A549 (cell line): ENCODE measurements around the gene NGB. TPM values are rescaled to one million over a fixed set of nuclear protein-coding genes. Genes with fewer than 3 reads are reported as not detected.
A peak's percentile ranks its signal among the peaks of the same experiment; 100 is the strongest.

Source experiments
- ATAC-seq, 2 experiments: fragments of 200-7000 bp in 1 of 2; fragments of >200 bp in 1 of 2; cut with Nextera tagmentation in 1 of 2; cut with Tn5 transposase in 1 of 2; 3 replicates each; pipeline versions ENCODE4 v1.8.0 to v1.9.1; 2018 to 2020; ENCODE audit warnings: mild to moderate bottlenecking in 1 of 2, moderate library complexity in 1 of 2
- CTCF ChIA-PET: fragments of 300-600 bp; sonication (Branson Sonifier 250); formaldehyde crosslinking; extraction: SDS; loops from one replicate; lab custom pipeline; 2021; ENCODE audit warnings: antibody characterized with exemption, inconsistent platforms; lab: Yijun Ruan, JAX
- POLR2A ChIA-PET: fragments of 350-600 bp; formaldehyde crosslinking; extraction: SDS; loops from one replicate; lab custom pipeline; 2021; ENCODE audit warnings: antibody characterized with exemption, inconsistent platforms; lab: Yijun Ruan, JAX
- DNase-seq, 2 experiments: peaks; one replicate each; pipeline versions ENCODE4 v3.0.0 to v3.0.0-alpha.2; 2011 to 2016; ENCODE audit warnings: low read depth in 1 of 2, low spot score in 1 of 2
- FAIRE-seq: peaks from 2 replicates; lab custom pipeline; 2011; peaks lifted over from hg19 to GRCh38; lab: Jason Lieb, UNC
- H3K27ac ChIP-seq, 2 experiments: fragments of >200 bp; sonication (Bioruptor Twin); formaldehyde crosslinking; 3 replicates each; pipeline ENCODE4 v1.5.1; 2016 to 2017
- H3K4me1 ChIP-seq: fragments of >200 bp; sonication (Bioruptor Twin); formaldehyde crosslinking; 3 replicates; pipeline ENCODE4 v1.6.1; 2016
- H3K4me2 ChIP-seq: fragments of >200 bp; sonication (Bioruptor Twin); formaldehyde crosslinking; 3 replicates; pipeline ENCODE4 v1.6.1; 2016
- H3K4me3 ChIP-seq: fragments of >200 bp; sonication (Bioruptor Twin); formaldehyde crosslinking; 3 replicates; pipeline ENCODE4 v1.5.1; 2016
- H3K9me3 ChIP-seq: fragments of >200 bp; sonication (Bioruptor Twin); formaldehyde crosslinking; 3 replicates; pipeline ENCODE4 v1.6.1; 2016
- BHLHE40 ChIP-seq: IDR thresholded peaks from 2 replicates; pipeline ENCODE4 v1.6.1; 2012; ENCODE audit warnings: low read depth, low read length, inconsistent platforms
- CBX2 ChIP-seq: fragments of 200-600 bp; sonication (generic); IDR thresholded peaks from 2 replicates; pipeline ENCODE4 v1.6.1; 2016; ENCODE audit warnings: low read depth, mild to moderate bottlenecking, borderline replicate concordance
- CBX8 ChIP-seq: fragments of 200-600 bp; sonication (generic); IDR thresholded peaks from 2 replicates; pipeline ENCODE4 v1.6.1; 2016
- CEBPB ChIP-seq, 2 experiments: fragments of >200 bp in 1 of 2; sonication (Bioruptor Twin) in 1 of 2; formaldehyde crosslinking in 1 of 2; IDR thresholded peaks; 2 replicates each; pipeline ENCODE4 v1.6.1; 2012 to 2016
- CHD2 ChIP-seq: fragments of 150-350 bp; IDR thresholded peaks from 2 replicates; pipeline ENCODE4 v1.6.1; 2014; ENCODE audit warnings: low read length; ENCODE audit not compliant: partially characterized antibody
- CHD4 ChIP-seq: fragments of 200-600 bp; sonication (generic); IDR thresholded peaks from 2 replicates; pipeline ENCODE4 v1.6.1; 2016; ENCODE audit warnings: antibody characterized with exemption, mild to moderate bottlenecking, borderline replicate concordance
- EHMT2 ChIP-seq: fragments of 200-600 bp; sonication (generic); IDR thresholded peaks from 2 replicates; pipeline ENCODE4 v1.6.1; 2016; ENCODE audit warnings: antibody characterized with exemption, low read depth, mild to moderate bottlenecking, moderate library complexity
- FOSL2 ChIP-seq, 2 experiments: fragments of 450-650 bp in 1 of 2; fragments of >200 bp in 1 of 2; sonication (Bioruptor Twin) in 1 of 2; formaldehyde crosslinking; IDR thresholded peaks; 2 replicates each; pipeline versions ENCODE4 v1.5.0 to v1.6.1; 2016 to 2020; ENCODE audit warnings: mild to moderate bottlenecking in 1 of 2, moderate library complexity in 1 of 2
- FOXS1 ChIP-seq: fragments of 250-450 bp; sonication (Bioruptor Pico); IDR thresholded peaks from 2 replicates; pipeline ENCODE4 v1.5.0; 2020; ENCODE audit warnings: mild to moderate bottlenecking, moderate library complexity
- GATA3 ChIP-seq: IDR thresholded peaks from 2 replicates; pipeline ENCODE4 v1.6.1; 2012; ENCODE audit warnings: borderline replicate concordance
- HDAC2 ChIP-seq: fragments of 200-600 bp; sonication (generic); IDR thresholded peaks from 2 replicates; pipeline ENCODE4 v1.6.1; 2016
- HOXB13 ChIP-seq: fragments of 250-450 bp; sonication (Bioruptor Pico); IDR thresholded peaks from 2 replicates; pipeline ENCODE4 v1.5.0; 2020; ENCODE audit warnings: low read depth, mild to moderate bottlenecking, moderate library complexity
- HOXB5 ChIP-seq: fragments of 250-450 bp; sonication (Bioruptor Pico); IDR thresholded peaks from 2 replicates; pipeline ENCODE4 v1.5.0; 2020; ENCODE audit warnings: mild to moderate bottlenecking, moderate library complexity
- MAFK ChIP-seq: fragments of 450-650 bp; IDR thresholded peaks from 2 replicates; pipeline ENCODE4 v1.6.1; 2014; ENCODE audit not compliant: partially characterized antibody
- MAZ ChIP-seq: fragments of 150-350 bp; IDR thresholded peaks from 2 replicates; pipeline ENCODE4 v1.6.1; 2014; ENCODE audit warnings: antibody characterized with exemption, low read depth, low read length, borderline replicate concordance
- MYC ChIP-seq: IDR thresholded peaks from 2 replicates; pipeline ENCODE4 v1.6.1; 2012; ENCODE audit warnings: mild to moderate bottlenecking, inconsistent platforms, low read length, improper control_type of control experiment, borderline replicate concordance
- PHF8 ChIP-seq: fragments of 200-600 bp; sonication (generic); IDR thresholded peaks from 2 replicates; pipeline ENCODE4 v1.6.1; 2016; ENCODE audit warnings: low read depth, mild to moderate bottlenecking, antibody characterized with exemption, moderate library complexity, borderline replicate concordance
- POLR2AphosphoS2 ChIP-seq: conservative IDR thresholded peaks from 2 replicates; pipeline ENCODE4 v1.6.1; 2012; ENCODE audit warnings: low read length, improper control_type of control experiment, inconsistent platforms
- RARB ChIP-seq: fragments of 250-450 bp; sonication (Bioruptor Pico); IDR thresholded peaks from 2 replicates; pipeline ENCODE4 v1.8.0; 2021; ENCODE audit warnings: mild to moderate bottlenecking, moderate library complexity
- TFCP2L1 ChIP-seq: fragments of 250-450 bp; sonication (Bioruptor Pico); IDR thresholded peaks from 2 replicates; pipeline ENCODE4 v1.5.0; 2021; ENCODE audit warnings: mild to moderate bottlenecking
- TP53 ChIP-seq: fragments of 250-450 bp; sonication (Bioruptor Pico); IDR thresholded peaks from 2 replicates; pipeline ENCODE4 v1.5.0; 2021; ENCODE audit warnings: mild to moderate bottlenecking, moderate library complexity
- ZC3H11A ChIP-seq: fragments of 450-650 bp; IDR thresholded peaks from 2 replicates; pipeline ENCODE4 v1.6.1; 2014; ENCODE audit warnings: antibody characterized with exemption, mild to moderate bottlenecking
- ZNF302 ChIP-seq: fragments of 250-450 bp; sonication (Bioruptor Pico); IDR thresholded peaks from 2 replicates; pipeline ENCODE4 v1.9.0; 2021; ENCODE audit warnings: inconsistent platforms, mild to moderate bottlenecking, moderate library complexity
- ZSCAN20 ChIP-seq: fragments of 250-450 bp; sonication (Bioruptor Pico); IDR thresholded peaks from 2 replicates; pipeline ENCODE4 v1.8.0; 2022; ENCODE audit warnings: mild to moderate bottlenecking, moderate library complexity
- WGBS: methylation state at CpG from one replicate; pipeline ENCODE4 v1.1.6; 2017; ENCODE audit errors: missing lambda C conversion rate; 5-methylcytosine and 5-hydroxymethylcytosine counted together
- polyA plus RNA-seq, 4 experiments: library from polyadenylated mRNA; depleted of rRNA in 3 of 4; stranded (reverse); fragments of >200 nt; fragmentation: RNase III in 1 of 4; extraction: RNeasy Plus Mini Kit Qiagen cat#74134 plus additional on column Dnase treatment in 1 of 4; gene quantifications; 2 replicates in 3 of 4; 3 replicates in 1 of 4; pipeline ENCODE4 v1.2.3, GENCODE V29; 2011 to 2017
- TF ChIP-seq, protein P1 (sequence below): IDR thresholded peaks from 2 replicates; pipeline ENCODE4 v1.6.1; 2012; ENCODE audit warnings: low read depth, borderline replicate concordance
- TF ChIP-seq, protein P2 (sequence below): fragments of 150-350 bp; IDR thresholded peaks from 2 replicates; pipeline ENCODE4 v1.6.1; 2014; ENCODE audit warnings: low read depth, mild to moderate bottlenecking, low read length
- TF ChIP-seq, protein P3 (sequence below): fragments of 250-450 bp; sonication (Bioruptor Pico); IDR thresholded peaks from 2 replicates; pipeline ENCODE4 v1.5.0; 2020; ENCODE audit warnings: low read depth, mild to moderate bottlenecking, moderate library complexity
- TF ChIP-seq, protein P4 (sequence below): fragments of >200 bp; sonication (Bioruptor Twin); formaldehyde crosslinking; IDR thresholded peaks from 3 replicates; pipeline ENCODE4 v1.5.1; 2016
- TF ChIP-seq, protein P5 (sequence below): IDR thresholded peaks from 2 replicates; pipeline ENCODE4 v1.6.1; 2012
- TF ChIP-seq, protein P6 (sequence below): fragments of >200 bp; sonication (Bioruptor Twin); formaldehyde crosslinking; IDR thresholded peaks from 2 replicates; pipeline ENCODE4 v1.6.1; 2016
- TF ChIP-seq, protein P7 (sequence below): fragments of 250-450 bp; sonication (Bioruptor Pico); IDR thresholded peaks from 2 replicates; pipeline ENCODE4 v1.5.0; 2021; ENCODE audit warnings: mild to moderate bottlenecking, moderate library complexity, borderline replicate concordance

NGB gene
- polyA plus RNA-seq, 2 of the 4 experiments (the other 2 are of a cell fraction): not detected

DNA sequence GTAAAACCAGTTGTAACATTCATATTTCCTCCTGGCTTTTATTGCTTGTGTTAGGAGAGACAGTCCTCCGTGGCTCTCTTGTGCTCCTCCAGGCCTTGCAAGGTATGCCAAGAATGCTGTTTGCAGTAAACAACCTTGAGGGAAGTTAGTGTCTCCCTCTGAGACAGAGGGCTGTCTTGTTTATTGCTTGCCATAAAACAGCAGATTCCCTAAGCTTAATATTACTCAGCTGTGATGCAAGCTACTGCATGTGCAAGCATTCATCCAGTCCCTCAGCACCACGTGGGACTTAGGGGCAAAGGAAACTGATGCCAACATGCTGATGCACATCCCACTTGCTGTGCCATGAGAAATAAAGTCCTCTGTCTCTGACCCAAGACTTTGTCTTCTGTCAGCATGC is 43.0 kb upstream of the NGB start:
- Histone ChIP-seq H3K4me3 (no peak overlapping the region), H3K4me1 (peaks cover 56% of the 10 kb centered on the region), H3K4me2 (peak overlapping the region; percentile 71), H3K27ac (peak overlapping the region; percentile 73 to 76), H3K9me3 (no peaks in the 10 kb centered on the region)
- ATAC-seq: peak; percentile 82 to 85
- ChIA-PET POLR2A (interaction anchor here (0.5 to 2.6 kb wide), 2 partner anchors 10 to 167 kb away, joined by 7 to 11 read pairs; no protein-coding TSS in a partner anchor), CTCF (interaction anchor here (0.6 to 11.3 kb wide), 8 partner anchors 10 to 607 kb away, joined by 3 to 622 read pairs (median 4); partner anchors contain the start of gene ZDHHC22)
- FAIRE-seq: no peak
- WGBS: 0% methylated on average over 2 of the region's 2 CpGs
- peak in 1 of 2 experiments; percentile 84 for DNase-seq
- TF ChIP-seq, protein P1, sequence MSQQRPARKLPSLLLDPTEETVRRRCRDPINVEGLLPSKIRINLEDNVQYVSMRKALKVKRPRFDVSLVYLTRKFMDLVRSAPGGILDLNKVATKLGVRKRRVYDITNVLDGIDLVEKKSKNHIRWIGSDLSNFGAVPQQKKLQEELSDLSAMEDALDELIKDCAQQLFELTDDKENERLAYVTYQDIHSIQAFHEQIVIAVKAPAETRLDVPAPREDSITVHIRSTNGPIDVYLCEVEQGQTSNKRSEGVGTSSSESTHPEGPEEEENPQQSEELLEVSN: no peak
- TF ChIP-seq CHD2: no peak
- TF ChIP-seq, protein P2, sequence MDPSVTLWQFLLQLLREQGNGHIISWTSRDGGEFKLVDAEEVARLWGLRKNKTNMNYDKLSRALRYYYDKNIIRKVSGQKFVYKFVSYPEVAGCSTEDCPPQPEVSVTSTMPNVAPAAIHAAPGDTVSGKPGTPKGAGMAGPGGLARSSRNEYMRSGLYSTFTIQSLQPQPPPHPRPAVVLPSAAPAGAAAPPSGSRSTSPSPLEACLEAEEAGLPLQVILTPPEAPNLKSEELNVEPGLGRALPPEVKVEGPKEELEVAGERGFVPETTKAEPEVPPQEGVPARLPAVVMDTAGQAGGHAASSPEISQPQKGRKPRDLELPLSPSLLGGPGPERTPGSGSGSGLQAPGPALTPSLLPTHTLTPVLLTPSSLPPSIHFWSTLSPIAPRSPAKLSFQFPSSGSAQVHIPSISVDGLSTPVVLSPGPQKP: no peak
- no peak for TF ChIP-seq TP53
- TF ChIP-seq PHF8: no peak
- TF ChIP-seq, protein P3, sequence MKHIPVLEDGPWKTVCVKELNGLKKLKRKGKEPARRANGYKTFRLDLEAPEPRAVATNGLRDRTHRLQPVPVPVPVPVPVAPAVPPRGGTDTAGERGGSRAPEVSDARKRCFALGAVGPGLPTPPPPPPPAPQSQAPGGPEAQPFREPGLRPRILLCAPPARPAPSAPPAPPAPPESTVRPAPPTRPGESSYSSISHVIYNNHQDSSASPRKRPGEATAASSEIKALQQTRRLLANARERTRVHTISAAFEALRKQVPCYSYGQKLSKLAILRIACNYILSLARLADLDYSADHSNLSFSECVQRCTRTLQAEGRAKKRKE (CRISPR knock-in tag): no peak
- no peak for TF ChIP-seq MAZ
- TF ChIP-seq FOSL2 (IDR thresholded peaks at IDR 0.05): 0 out of 2 replicates have a peak, but pooled peaks have one; percentile 23
- TF ChIP-seq FOSL2 (CRISPR knock-in tag; IDR thresholded peaks at IDR 0.05): peak; percentile 71
- no peak for TF ChIP-seq HOXB13 (CRISPR knock-in tag)
- no peak for TF ChIP-seq ZC3H11A
- peak; percentile 81; the same call in 1 of the 2 replicates for TF ChIP-seq GATA3
- TF ChIP-seq, protein P4, sequence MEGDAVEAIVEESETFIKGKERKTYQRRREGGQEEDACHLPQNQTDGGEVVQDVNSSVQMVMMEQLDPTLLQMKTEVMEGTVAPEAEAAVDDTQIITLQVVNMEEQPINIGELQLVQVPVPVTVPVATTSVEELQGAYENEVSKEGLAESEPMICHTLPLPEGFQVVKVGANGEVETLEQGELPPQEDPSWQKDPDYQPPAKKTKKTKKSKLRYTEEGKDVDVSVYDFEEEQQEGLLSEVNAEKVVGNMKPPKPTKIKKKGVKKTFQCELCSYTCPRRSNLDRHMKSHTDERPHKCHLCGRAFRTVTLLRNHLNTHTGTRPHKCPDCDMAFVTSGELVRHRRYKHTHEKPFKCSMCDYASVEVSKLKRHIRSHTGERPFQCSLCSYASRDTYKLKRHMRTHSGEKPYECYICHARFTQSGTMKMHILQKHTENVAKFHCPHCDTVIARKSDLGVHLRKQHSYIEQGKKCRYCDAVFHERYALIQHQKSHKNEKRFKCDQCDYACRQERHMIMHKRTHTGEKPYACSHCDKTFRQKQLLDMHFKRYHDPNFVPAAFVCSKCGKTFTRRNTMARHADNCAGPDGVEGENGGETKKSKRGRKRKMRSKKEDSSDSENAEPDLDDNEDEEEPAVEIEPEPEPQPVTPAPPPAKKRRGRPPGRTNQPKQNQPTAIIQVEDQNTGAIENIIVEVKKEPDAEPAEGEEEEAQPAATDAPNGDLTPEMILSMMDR: no peak
- TF ChIP-seq, protein P5, sequence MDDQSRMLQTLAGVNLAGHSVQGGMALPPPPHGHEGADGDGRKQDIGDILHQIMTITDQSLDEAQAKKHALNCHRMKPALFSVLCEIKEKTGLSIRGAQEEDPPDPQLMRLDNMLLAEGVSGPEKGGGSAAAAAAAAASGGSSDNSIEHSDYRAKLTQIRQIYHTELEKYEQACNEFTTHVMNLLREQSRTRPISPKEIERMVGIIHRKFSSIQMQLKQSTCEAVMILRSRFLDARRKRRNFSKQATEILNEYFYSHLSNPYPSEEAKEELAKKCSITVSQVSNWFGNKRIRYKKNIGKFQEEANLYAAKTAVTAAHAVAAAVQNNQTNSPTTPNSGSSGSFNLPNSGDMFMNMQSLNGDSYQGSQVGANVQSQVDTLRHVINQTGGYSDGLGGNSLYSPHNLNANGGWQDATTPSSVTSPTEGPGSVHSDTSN: no peak
- no peak for TF ChIP-seq EHMT2
- no peak for TF ChIP-seq MAFK
- TF ChIP-seq ZNF302 (CRISPR knock-in tag): no peak
- TF ChIP-seq CBX8: no peak
- no peak for TF ChIP-seq HOXB5
- TF ChIP-seq RARB (CRISPR knock-in tag): no peak
- no peak for TF ChIP-seq TFCP2L1 (CRISPR knock-in tag)
- no peak for TF ChIP-seq ZSCAN20 (CRISPR knock-in tag)
- TF ChIP-seq, protein P6, sequence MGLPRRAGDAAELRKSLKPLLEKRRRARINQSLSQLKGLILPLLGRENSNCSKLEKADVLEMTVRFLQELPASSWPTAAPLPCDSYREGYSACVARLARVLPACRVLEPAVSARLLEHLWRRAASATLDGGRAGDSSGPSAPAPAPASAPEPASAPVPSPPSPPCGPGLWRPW: no peak
- TF ChIP-seq CHD4: no peak
- TF ChIP-seq FOXS1 (CRISPR knock-in tag): no peak
- no peak for TF ChIP-seq CBX2
- TF ChIP-seq BHLHE40: no peak
- TF ChIP-seq, protein P7, sequence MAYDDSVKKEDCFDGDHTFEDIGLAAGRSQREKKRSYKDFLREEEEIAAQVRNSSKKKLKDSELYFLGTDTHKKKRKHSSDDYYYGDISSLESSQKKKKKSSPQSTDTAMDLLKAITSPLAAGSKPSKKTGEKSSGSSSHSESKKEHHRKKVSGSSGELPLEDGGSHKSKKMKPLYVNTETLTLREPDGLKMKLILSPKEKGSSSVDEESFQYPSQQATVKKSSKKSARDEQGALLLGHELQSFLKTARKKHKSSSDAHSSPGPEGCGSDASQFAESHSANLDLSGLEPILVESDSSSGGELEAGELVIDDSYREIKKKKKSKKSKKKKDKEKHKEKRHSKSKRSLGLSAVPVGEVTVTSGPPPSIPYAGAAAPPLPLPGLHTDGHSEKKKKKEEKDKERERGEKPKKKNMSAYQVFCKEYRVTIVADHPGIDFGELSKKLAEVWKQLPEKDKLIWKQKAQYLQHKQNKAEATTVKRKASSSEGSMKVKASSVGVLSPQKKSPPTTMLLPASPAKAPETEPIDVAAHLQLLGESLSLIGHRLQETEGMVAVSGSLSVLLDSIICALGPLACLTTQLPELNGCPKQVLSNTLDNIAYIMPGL (CRISPR knock-in tag): no peak
- TF ChIP-seq POLR2AphosphoS2: no peak
- no peak for TF ChIP-seq HDAC2
- no peak for TF ChIP-seq MYC
- peak; percentile 52 to 90; a peak in 3 of 4 replicates for TF ChIP-seq CEBPB (IDR thresholded peaks at IDR 0.05)
